Gastroesophageal sphincter (tissue), 4 donors: ENCODE data around the gene LGR4. TPM values are rescaled to one million over a fixed set of nuclear protein-coding genes. Genes with fewer than 3 reads are reported as not detected.

ENCODE experiments used
- ATAC-seq: fragments of 150-250 bp; one replicate; pipeline ENCODE4 v1.9.1; 2016; ENCODE audit warnings: mild to moderate bottlenecking, moderate library complexity
- H3K27ac ChIP-seq, 4 donors: fragments of 200-600 bp; sonication (generic) in 3 of 4; 1 replicate in 3 of 4; 2 replicates in 1 of 4; pipeline ENCODE4 v1.5.1; 2016 to 2019
- H3K27me3 ChIP-seq: fragments of 200-600 bp; sonication (generic); one replicate; pipeline ENCODE4 v1.5.1; 2019
- H3K36me3 ChIP-seq, 2 donors: fragments of 200-600 bp; sonication (generic); one replicate each; pipeline ENCODE4 v1.5.1; 2019; ENCODE audit warnings: control low read depth in 1 of 2
- H3K4me1 ChIP-seq, 3 donors: fragments of 200-600 bp; sonication (generic); 1 replicate in 2 of 3; 2 replicates in 1 of 3; pipeline ENCODE4 v1.5.1; 2016 to 2019; ENCODE audit warnings: control low read depth in 2 of 3
- H3K4me3 ChIP-seq, 2 donors: fragments of 200-600 bp; sonication (generic); one replicate each; pipeline ENCODE4 v1.5.1; 2019; ENCODE audit warnings: mild to moderate bottlenecking in 1 of 2, moderate library complexity in 1 of 2
- H3K9me3 ChIP-seq, 3 donors: fragments of 200-600 bp; sonication (generic); one replicate each; pipeline ENCODE4 v1.5.1; 2017 to 2019; ENCODE audit warnings: control low read depth in 2 of 3
- EP300 ChIP-seq: sonication (generic); formaldehyde crosslinking; IDR thresholded peaks from one replicate; pipeline ENCODE4 v1.6.1; 2017; ENCODE audit warnings: antibody characterized with exemption, mild to moderate bottlenecking
- POLR2A ChIP-seq, 2 donors: fragments of 450-650 bp; IDR thresholded peaks; one replicate each; pipeline ENCODE4 v1.6.1; 2017; ENCODE audit warnings: antibody characterized with exemption in 2 of 2, mild to moderate bottlenecking in 2 of 2, moderate library complexity in 1 of 2
- POLR2AphosphoS5 ChIP-seq: sonication (generic); formaldehyde crosslinking; IDR thresholded peaks from one replicate; pipeline ENCODE4 v1.6.1; 2017; ENCODE audit warnings: antibody characterized with exemption
- WGBS, 2 donors: methylation state at CpG; one replicate each; pipeline ENCODE4 v1.1.5; 2018; ENCODE audit warnings: low coverage in 1 of 2; 5-methylcytosine and 5-hydroxymethylcytosine counted together
- total RNA-seq, 4 donors: library from RNA; depleted of rRNA; stranded (reverse); fragments of >200 nt; gene quantifications; one replicate each; pipeline ENCODE4 v1.1.0, GENCODE V29; 2016
- TF ChIP-seq, protein P1 (sequence below), 4 experiments: fragments of 200-600 bp in 2 of 4; fragments of 450-650 bp in 2 of 4; sonication (generic) in 1 of 4; IDR thresholded peaks; one replicate each; pipeline ENCODE4 v1.5.1; 2017 to 2019; ENCODE audit warnings: antibody characterized with exemption in 4 of 4, mild to moderate bottlenecking in 2 of 4, moderate library complexity in 2 of 4

LGR4 gene
- total RNA-seq, 4 donors from 2014 or later, result 21.0 to 35.9 (median 31.8) TPM

DNA sequence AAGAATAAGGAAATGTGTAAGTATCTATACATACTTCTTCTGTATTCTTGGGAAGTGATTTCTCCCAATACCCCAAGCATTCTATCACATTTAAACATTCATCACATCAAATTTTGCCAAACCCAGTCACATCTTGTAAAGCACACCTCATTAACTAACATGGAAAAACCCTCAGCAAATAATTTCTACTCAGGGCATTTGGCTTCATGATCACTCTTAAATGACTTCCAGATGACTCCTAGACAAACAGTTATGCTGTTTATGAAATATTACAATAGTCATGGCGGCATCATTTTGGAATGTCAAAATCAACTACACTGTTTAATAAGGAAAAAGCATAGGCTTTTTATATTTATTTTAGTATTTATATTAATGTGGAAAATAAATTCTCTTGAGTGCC, 62.3 kb downstream of the LGR4 start:
- H3K36me3 ChIP-seq, result no peaks in the 10 kb centered on the region
- H3K27me3 ChIP-seq, result no peaks in the 10 kb centered on the region
- 63 to 89% methylated on average over 1 of the region's 1 CpG for WGBS, 2 donors
- ATAC-seq, result no peak
- no peak overlapping the region for H3K27ac ChIP-seq
- TF ChIP-seq, protein P1, sequence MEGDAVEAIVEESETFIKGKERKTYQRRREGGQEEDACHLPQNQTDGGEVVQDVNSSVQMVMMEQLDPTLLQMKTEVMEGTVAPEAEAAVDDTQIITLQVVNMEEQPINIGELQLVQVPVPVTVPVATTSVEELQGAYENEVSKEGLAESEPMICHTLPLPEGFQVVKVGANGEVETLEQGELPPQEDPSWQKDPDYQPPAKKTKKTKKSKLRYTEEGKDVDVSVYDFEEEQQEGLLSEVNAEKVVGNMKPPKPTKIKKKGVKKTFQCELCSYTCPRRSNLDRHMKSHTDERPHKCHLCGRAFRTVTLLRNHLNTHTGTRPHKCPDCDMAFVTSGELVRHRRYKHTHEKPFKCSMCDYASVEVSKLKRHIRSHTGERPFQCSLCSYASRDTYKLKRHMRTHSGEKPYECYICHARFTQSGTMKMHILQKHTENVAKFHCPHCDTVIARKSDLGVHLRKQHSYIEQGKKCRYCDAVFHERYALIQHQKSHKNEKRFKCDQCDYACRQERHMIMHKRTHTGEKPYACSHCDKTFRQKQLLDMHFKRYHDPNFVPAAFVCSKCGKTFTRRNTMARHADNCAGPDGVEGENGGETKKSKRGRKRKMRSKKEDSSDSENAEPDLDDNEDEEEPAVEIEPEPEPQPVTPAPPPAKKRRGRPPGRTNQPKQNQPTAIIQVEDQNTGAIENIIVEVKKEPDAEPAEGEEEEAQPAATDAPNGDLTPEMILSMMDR (IDR thresholded peaks at IDR 0.05), result no peak
- TF ChIP-seq EP300, result no peak
- no peak for TF ChIP-seq POLR2AphosphoS5
- TF ChIP-seq POLR2A (IDR thresholded peaks at IDR 0.05), result no peak
- H3K4me1 ChIP-seq, result no peaks in the 10 kb centered on the region
- no peaks in the 10 kb centered on the region for H3K9me3 ChIP-seq
- no peak overlapping the region for H3K4me3 ChIP-seq

DNA sequence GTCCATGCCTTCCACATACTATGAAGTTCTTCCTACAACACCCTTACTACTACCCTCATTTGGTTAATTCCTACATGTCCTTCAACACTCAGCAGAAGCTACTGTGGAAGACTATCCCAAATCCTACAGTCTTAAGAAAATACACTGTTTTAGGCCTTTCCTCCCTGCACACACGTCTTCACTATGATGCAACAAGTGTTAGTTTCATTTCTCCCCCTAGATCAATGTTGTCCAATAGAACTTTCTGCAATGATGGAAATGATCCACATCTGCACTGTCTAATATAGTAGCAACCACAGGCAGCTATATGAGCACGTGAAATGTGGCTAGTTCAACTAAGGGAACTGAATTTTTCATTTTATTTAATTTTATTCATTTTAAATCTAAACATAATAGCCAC, 62.8 kb downstream of the LGR4 start:
- H3K27ac ChIP-seq, result no peak overlapping the region
- WGBS, 2 donors, result 83 to 89% methylated on average over 2 of the region's 2 CpGs
- H3K36me3 ChIP-seq, result no peaks in the 10 kb centered on the region
- no peaks in the 10 kb centered on the region for H3K4me1 ChIP-seq
- TF ChIP-seq POLR2A (IDR thresholded peaks at IDR 0.05), result no peak
- no peak for TF ChIP-seq EP300
- no peak for TF ChIP-seq POLR2AphosphoS5
- TF ChIP-seq, protein P1 (IDR thresholded peaks at IDR 0.05), result no peak
- no peaks in the 10 kb centered on the region for H3K27me3 ChIP-seq
- no peaks in the 10 kb centered on the region for H3K9me3 ChIP-seq
- no peak for ATAC-seq
- no peak overlapping the region for H3K4me3 ChIP-seq

DNA sequence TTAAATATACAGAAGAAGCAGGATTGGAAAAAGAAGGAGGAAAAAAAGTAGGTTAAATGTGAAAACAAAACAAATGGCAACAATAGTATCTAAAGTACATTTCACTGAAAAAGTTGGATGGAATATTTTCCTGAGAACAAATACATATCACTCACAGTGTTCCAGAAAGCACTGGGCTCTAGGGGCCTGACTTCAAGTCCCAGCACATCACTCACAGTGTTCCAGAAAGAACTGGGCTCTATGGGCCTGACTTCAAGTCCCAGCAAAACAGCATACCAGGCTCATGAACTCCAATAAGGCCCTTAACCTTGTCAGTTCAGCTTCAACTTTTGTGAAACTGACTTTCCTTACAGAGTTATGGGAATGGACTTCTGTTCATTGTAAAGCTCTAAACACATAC, 63.5 kb downstream of the LGR4 start:
- Histone ChIP-seq H3K36me3 (no peaks in the 10 kb centered on the region), H3K9me3 (no peaks in the 10 kb centered on the region), H3K27ac (no peak overlapping the region), H3K4me3 (no peak overlapping the region), H3K27me3 (no peaks in the 10 kb centered on the region), H3K4me1 (no peaks in the 10 kb centered on the region)
- no peak for ATAC-seq
- TF ChIP-seq POLR2AphosphoS5, result no peak
- no peak for TF ChIP-seq EP300

DNA sequence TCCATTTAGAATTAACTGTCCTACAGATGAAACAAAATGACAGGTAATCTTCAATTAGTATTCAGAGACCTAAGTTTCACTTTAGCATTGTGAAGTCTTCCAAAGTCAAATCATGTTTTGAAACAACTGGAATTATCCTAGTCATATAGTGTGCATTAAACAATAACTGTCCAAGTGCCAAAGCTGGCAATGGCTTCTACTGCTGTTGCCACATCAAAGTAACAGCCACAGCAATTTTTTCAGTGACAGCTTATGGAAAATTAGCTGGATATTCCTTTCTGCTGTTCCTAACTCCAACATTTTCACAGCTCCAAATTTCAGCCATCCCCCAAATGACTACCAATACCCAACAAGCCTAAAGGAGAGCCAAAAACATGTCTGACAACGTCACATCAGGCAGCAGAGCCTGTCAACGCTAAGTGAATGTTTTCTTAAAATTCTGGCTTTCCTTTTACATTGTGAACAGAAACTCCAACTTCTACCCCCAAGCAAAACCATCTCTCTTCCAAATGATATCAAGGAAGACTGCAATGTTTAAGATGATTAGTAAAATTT, 64.3 kb downstream of the LGR4 start:
- H3K4me3 ChIP-seq, result no peak overlapping the region
- H3K4me1 ChIP-seq, result no peaks in the 10 kb centered on the region
- no peak overlapping the region for H3K27ac ChIP-seq
- TF ChIP-seq POLR2A (IDR thresholded peaks at IDR 0.05) (no peak), EP300 (no peak), POLR2AphosphoS5 (no peak)
- TF ChIP-seq, protein P1 (IDR thresholded peaks at IDR 0.05), result no peak
- ATAC-seq, result no peak
- 82 to 91% methylated on average over 2 of the region's 2 CpGs for WGBS, 2 donors
- no peaks in the 10 kb centered on the region for H3K9me3 ChIP-seq
- no peaks in the 10 kb centered on the region for H3K27me3 ChIP-seq
- no peaks in the 10 kb centered on the region for H3K36me3 ChIP-seq

DNA sequence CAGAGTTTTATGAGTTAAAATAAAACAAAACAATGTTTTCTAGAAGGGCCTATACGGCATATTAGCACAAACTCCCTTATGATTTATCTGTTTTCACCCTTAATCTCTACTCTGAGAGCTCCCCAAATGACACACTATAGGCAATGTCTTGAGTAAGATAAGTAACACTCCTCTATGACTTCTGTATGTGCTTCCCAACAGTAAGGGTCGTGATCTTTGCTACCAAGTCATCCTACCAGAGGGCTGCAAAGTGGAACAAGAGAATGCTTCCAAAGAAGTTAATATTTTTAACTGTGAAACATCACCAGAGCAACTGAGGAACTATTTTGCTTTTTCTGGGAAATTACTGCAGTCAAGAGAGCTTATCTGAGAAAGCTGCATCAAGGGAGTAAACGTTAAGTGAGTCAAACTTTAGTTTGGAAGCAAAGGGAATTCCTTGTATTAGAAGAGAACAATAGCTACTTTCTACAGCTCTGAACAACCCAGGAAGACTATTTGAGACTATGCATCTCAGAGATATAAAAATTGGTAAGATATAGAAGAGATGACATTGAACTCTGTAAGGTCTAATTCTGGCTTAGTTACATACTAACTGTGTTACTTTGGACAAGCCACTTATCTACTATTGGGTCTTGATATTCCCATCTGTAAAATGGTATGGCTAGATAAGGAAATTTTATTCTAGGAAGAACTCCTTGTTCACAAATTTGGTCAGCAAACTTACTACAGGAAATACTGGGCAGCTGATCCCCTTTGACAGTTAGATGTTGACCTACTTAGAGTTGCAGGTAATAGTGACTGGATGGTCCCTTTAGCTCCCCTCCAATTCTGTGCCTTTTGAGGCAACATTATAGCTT, 65.9 kb downstream of the LGR4 start:
- Histone ChIP-seq H3K27ac (no peak overlapping the region), H3K4me3 (no peak overlapping the region), H3K9me3 (no peaks in the 10 kb centered on the region), H3K27me3 (no peaks in the 10 kb centered on the region), H3K36me3 (no peaks in the 10 kb centered on the region), H3K4me1 (no peaks in the 10 kb centered on the region)
- TF ChIP-seq, protein P1 (IDR thresholded peaks at IDR 0.05), result no peak
- no peak for TF ChIP-seq POLR2A (IDR thresholded peaks at IDR 0.05)
- no peak for TF ChIP-seq EP300
- TF ChIP-seq POLR2AphosphoS5, result no peak
- 85 to 100% methylated on average over 2 to 3 of the region's 3 CpGs for WGBS, 2 donors
- ATAC-seq, result no peak
